HUES64 (cell line): Measurements from ENCODE around the gene TIGD3.

ENCODE experiments used
- H3K27ac ChIP-seq: 2 replicates; pipeline ENCODE4 v1.7.0; 2013; ENCODE audit warnings: low read depth, low read length, inconsistent platforms
- H3K27me3 ChIP-seq: 2 replicates; pipeline ENCODE4 v1.6.1; 2013; ENCODE audit warnings: mild to moderate bottlenecking, low read length; ENCODE audit not compliant: insufficient read depth
- H3K36me3 ChIP-seq: 2 replicates; pipeline ENCODE4 v1.6.1; 2013; ENCODE audit warnings: mild to moderate bottlenecking, low read length; ENCODE audit not compliant: insufficient read depth
- H3K4me1 ChIP-seq: 2 replicates; pipeline ENCODE4 v1.6.1; 2013; ENCODE audit warnings: mild to moderate bottlenecking, low read length, moderate library complexity; ENCODE audit not compliant: insufficient read depth
- H3K4me3 ChIP-seq: 2 replicates; pipeline ENCODE4 v1.5.1; 2013; ENCODE audit warnings: mild to moderate bottlenecking, low read length, moderate library complexity
- H3K9ac ChIP-seq: 2 replicates; pipeline ENCODE4 v1.6.1; 2013; ENCODE audit warnings: mild to moderate bottlenecking, low read depth, low read length
- H3K9me3 ChIP-seq: 2 replicates; pipeline ENCODE4 v1.6.1; 2013; ENCODE audit warnings: low read depth, low read length; ENCODE audit not compliant: insufficient read depth
- WGBS: fragments of 150-250, 120-280 bp; methylation state at CpG from one replicate; pipeline ENCODE4 v1.1.7; 2013; ENCODE audit warnings: missing lambda C conversion rate; 5-methylcytosine and 5-hydroxymethylcytosine counted together

Gene TIGD3

DNA sequence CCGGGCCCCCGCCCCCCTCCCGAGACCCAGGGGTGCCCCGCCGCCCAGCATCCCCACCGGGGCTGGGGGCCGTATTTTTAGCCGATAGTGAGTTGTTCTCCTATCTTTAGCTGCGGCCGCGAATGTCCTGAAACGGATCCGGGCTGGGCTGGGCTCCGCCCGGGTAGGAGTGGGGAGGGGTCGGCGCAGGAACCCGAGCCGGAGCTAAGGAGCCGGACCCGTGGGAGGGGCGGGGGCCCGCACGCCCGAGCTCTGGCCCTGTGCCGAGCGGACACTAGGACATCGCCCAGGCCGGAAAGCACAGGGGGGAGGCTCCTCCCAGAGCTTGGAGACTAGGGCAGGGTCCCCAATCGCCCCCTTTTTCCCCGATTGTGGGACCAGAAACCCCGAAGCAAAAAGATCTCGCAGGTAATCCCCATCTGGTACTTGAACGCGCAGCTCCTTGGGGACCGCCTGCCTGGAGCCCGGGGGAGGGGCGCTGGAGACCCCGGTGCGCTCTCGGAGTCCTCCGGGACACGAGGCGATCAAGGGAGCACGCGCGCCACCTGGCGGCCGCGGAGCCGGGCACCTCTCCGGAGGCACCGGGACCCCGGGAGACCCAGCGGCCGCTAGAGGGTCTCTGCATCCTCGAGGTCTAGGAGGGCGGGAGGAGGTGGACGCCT lies 39.2 kb upstream of the TIGD3 start:
- Histone ChIP-seq H3K9ac (peak overlapping the region; percentile 71), H3K9me3 (no peaks in the 10 kb centered on the region), H3K27ac (peak overlapping the region; percentile 51; the same call in 1 of the 2 replicates), H3K4me3 (peak overlapping the region; percentile 74), H3K4me1 (peaks cover 21% of the 10 kb centered on the region; the same call in 1 of the 2 replicates), H3K27me3 (peaks cover 15% of the 10 kb centered on the region), H3K36me3 (peaks cover under 1% of the 10 kb centered on the region; the same call in 1 of the 2 replicates)
- WGBS, result under 1% methylated on average over 59 of the region's 59 CpGs

DNA sequence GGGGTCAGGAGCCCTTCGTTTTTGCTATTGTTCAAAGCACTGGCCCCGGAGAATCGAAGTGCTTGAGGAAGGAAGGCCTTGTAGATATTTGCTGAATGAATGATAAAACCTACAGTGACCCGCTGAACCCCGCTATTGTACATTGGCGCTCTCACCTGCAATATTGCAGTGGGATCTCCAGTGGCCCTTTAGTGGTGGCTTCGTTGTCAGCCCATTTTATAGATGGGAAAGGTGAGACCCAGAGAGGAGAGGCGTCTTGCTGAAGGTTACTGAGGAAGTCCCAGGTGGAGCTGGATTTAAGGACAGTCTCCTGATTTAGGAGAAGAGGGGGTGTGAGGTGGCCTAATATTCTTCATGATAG lies 38.7 kb upstream of the TIGD3 start:
- Histone ChIP-seq H3K36me3 (peaks cover 5% of the 10 kb centered on the region), H3K27ac (no peak overlapping the region), H3K9ac (no peak overlapping the region), H3K9me3 (no peaks in the 10 kb centered on the region), H3K4me3 (peak overlapping the region; percentile 74), H3K27me3 (peaks cover 15% of the 10 kb centered on the region), H3K4me1 (peaks cover 19% of the 10 kb centered on the region; the same call in 1 of the 2 replicates)
- 45% methylated on average over 8 of the region's 8 CpGs for WGBS

DNA sequence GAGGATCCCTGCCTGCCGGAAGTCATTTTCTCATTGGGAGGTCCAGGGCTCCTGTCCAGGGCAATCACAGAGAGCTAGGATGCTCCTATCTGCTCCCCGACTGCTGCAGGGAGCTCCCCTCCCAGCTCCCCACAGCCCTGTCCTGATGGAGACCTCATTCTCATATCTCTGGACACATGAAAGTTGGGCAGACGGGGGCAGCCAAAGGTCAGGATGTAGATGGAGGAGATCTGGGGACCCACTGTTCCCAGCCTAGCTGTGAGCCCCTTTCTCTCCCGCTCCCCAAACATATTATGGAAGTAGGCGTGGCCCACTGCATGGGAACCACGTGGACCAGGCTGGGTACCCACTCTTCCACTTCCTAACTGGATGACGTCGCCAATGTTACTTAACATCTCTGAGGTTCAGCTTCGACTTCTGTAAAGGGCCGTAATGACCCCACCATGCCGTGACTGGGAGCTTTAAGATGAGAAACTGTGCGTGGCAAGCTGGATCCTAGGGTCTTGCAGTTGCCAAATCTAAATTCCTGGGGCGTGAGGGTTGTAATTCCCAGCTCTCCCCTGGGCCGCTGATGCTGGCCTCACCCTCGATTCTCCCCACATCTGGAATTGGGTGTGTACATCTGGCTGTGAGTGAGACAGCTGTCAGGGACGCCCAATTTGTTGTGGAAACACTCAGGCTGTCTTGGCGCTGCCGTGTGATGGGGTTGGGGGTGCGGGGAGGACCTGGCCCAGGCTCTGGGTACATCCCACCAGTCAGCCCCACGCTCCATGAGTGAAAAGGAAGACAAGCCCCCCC lies 38.1 kb upstream of the TIGD3 start:
- peak overlapping the region; percentile 74 for H3K4me3 ChIP-seq

DNA sequence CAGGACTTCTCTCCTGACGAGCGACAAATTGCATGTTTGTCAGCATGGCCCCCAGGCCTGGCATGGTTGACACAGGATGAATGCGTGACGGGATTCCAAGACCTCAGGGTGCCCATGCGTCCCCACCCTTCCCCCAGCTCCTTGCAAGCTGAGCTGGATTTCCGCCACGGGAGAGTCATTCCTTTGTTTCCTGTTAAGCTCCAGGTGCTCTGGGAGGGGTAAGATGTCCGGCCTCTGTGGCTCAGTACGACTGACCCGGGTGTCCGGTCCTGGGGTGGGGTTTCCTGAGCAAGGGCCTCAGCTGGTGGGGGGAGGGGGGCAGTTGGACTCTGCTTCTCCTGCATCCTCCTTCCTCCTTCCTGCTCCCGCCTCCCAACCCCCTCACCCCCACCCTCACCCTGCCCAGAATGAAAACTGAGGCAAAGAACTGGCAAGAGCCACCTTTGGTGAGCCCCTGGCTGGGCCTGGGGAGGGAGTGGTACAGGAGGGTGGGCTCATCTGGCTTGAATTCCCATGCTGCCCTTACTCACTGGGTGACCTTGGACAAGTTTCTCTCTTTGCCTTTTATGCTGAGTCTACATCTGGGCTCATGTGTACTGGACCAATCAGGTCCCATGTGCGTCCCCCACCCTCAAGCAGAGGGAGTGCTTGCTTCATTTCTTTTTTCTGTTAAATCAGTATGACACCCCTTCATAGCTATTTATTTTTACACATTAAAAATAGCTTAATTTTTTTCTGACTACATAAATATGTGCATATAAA lies 37.3 kb upstream of the TIGD3 start:
- H3K27ac ChIP-seq, result peak overlapping the region; percentile 42
- 24% methylated on average over 12 of the region's 13 CpGs for WGBS
- H3K4me3 ChIP-seq, result peak overlapping the region; percentile 31

More for the DNA sequence above, 38.1 kb upstream of the TIGD3 start:
- Histone ChIP-seq H3K9ac (0 out of 2 replicates have a peak overlapping the region, but pooled peaks have one; percentile 11), H3K9me3 (no peaks in the 10 kb centered on the region), H3K4me1 (peaks cover 19% of the 10 kb centered on the region; the same call in 1 of the 2 replicates), H3K36me3 (peaks cover 11% of the 10 kb centered on the region), H3K27me3 (peaks cover 15% of the 10 kb centered on the region), H3K27ac (peak overlapping the region; percentile 42; the same call in 1 of the 2 replicates)
- WGBS, result 70% methylated on average over 20 of the region's 20 CpGs

DNA sequence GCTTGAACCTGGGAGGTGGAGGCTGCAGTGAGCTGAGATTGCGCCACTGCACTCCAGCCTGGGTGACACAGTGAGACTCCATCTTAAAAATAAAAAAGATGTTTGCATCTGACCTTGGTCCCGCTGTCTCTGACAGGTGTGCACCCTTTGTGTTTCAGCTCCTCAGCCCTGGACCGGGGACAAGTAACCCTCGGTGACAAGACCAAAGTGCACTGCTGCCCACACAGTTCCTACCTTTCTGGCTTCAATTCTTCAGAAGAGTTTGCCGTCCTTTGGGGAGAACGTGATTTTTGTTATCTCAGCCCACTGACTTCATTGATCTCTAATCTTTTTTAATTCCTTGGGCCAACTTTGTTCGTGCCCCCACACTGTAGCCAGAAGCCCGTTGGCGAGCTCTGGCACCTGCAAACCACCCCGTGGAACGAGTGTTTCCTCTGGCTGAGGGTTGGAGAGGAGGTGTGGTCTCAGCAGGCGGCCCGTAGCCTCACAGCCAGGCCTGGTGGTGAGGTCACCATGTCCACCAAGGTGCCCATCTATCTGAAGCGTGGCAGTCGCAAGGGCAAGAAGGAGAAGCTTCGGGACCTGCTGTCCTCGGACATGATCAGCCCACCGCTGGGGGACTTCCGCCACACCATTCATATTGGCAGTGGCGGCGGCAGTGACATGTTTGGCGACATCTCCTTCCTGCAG lies 34.0 kb upstream of the TIGD3 start:
- 93% methylated on average over 22 of the region's 22 CpGs for WGBS
- H3K4me3 ChIP-seq, result no peak overlapping the region
- H3K27ac ChIP-seq, result no peak overlapping the region
- no peak overlapping the region for H3K9ac ChIP-seq
- H3K4me1 ChIP-seq, result peaks cover 19% of the 10 kb centered on the region; the same call in 1 of the 2 replicates
- H3K9me3 ChIP-seq, result no peaks in the 10 kb centered on the region
- H3K27me3 ChIP-seq, result no peaks in the 10 kb centered on the region
- peaks cover 24% of the 10 kb centered on the region for H3K36me3 ChIP-seq

More for the DNA sequence above, 37.3 kb upstream of the TIGD3 start:
- H3K27me3 ChIP-seq, result peaks cover 15% of the 10 kb centered on the region
- H3K9me3 ChIP-seq, result no peaks in the 10 kb centered on the region
- 0 out of 2 replicates have a peak overlapping the region, but pooled peaks have one; percentile 11 for H3K9ac ChIP-seq
- H3K4me1 ChIP-seq, result peaks cover 19% of the 10 kb centered on the region; the same call in 1 of the 2 replicates
- H3K36me3 ChIP-seq, result peaks cover 19% of the 10 kb centered on the region

DNA sequence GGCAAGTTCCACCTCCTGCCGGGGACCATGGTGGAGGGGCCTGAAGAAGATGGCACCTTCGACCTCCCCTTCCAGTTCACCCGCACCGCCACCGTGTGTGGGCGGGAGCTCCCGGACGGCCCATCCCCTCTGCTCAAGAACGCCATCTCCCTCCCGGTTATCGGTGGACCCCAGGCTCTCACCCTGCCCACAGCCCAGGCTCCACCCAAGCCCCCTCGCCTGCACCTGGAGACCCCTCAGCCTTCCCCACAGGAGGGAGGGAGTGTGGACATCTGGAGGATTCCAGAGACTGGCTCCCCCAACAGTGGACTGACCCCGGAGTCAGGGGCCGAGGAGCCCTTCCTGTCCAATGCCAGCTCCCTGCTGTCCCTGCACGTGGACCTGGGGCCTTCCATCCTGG lies 33.5 kb upstream of the TIGD3 start:
- Histone ChIP-seq H3K9ac (no peak overlapping the region), H3K27me3 (no peaks in the 10 kb centered on the region), H3K27ac (no peak overlapping the region), H3K9me3 (no peaks in the 10 kb centered on the region), H3K4me3 (no peak overlapping the region), H3K36me3 (peaks cover 24% of the 10 kb centered on the region), H3K4me1 (peaks cover 15% of the 10 kb centered on the region; the same call in 1 of the 2 replicates)
- 97% methylated on average over 15 of the region's 15 CpGs for WGBS

DNA sequence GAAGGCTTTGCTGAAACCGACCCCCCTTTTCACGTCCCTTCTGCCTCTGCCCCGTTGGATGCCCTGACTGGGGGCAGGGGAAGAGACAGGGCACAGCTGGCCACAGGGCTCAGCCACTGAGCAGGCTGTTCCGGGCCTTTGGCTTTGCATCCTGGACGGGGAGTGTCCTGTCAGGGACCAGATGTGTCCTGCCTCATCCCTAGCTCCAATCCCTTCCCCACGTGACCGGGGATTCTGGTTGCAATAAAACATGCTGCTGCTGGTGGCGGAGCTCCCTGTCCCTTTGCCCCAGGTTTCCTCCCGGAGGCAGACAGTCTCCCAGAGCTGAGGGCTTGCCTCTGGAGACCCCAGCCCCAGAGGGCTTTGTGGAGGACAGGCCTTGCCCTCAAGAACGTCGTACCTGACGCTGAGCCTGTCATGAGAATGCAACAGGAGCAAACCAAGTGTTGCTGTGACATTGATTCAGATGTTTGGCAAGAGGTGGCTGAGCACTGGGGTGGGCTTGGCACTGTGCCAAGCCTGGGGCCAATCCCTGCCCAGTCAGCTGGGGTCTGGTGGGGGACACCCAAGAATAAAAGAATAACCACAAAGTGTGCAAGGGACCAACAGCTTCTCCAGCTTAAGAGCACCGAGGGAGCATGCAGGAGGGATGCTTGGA lies 32.6 kb upstream of the TIGD3 start:
- peaks cover 6% of the 10 kb centered on the region; the same call in 1 of the 2 replicates for H3K4me1 ChIP-seq
- no peak overlapping the region for H3K4me3 ChIP-seq
- no peak overlapping the region for H3K27ac ChIP-seq
- no peaks in the 10 kb centered on the region for H3K27me3 ChIP-seq
- no peaks in the 10 kb centered on the region for H3K9me3 ChIP-seq
- H3K36me3 ChIP-seq, result peaks cover 24% of the 10 kb centered on the region
- 91% methylated on average over 13 of the region's 13 CpGs for WGBS
- no peak overlapping the region for H3K9ac ChIP-seq

DNA sequence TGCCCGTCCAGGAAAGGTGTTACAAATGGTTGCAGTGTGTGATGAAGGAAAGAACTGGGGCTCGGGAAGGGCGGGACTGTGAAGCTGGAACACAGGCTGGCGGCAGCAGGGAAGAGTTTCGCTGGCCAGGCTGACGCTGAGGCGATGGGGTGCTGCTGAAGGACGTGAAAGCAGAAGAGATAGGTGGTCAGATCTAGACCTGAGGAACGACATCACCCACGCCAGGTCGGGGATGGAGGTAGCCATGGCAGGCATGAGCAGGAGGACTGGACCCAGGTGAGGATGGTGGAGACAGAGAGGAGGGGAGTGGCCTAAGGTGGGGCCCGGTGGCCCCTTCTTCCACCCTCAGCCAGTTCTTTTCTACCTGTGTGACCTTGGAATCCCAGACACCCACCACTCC lies 30.7 kb upstream of the TIGD3 start:
- H3K27ac ChIP-seq, result no peak overlapping the region
- no peaks in the 10 kb centered on the region for H3K4me1 ChIP-seq
- no peak overlapping the region for H3K4me3 ChIP-seq
- peaks cover 24% of the 10 kb centered on the region for H3K36me3 ChIP-seq
- H3K9me3 ChIP-seq, result no peaks in the 10 kb centered on the region
- 87% methylated on average over 11 of the region's 12 CpGs for WGBS
- H3K27me3 ChIP-seq, result no peaks in the 10 kb centered on the region
- no peak overlapping the region for H3K9ac ChIP-seq

DNA sequence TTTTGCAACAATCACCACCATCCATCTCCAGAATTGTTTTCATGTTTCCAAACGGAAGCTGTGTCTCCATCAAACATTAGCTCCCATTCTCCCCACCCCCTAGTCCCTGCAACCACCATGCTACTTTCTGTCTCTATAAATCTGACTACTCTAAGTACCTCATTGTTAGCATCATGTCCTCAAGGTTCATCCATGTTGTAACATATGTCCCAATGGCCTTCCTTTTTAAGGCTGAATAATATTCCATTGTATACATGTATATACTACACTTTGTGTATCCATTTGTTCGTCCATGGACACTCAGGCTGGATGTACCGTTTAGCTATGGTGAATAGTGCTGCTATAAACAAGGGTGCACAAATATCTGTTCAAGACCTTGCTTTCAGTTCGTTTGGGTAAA lies 29.1 kb upstream of the TIGD3 start:
- 91% methylated on average over 4 of the region's 4 CpGs for WGBS
- H3K36me3 ChIP-seq, result peaks cover 23% of the 10 kb centered on the region
- no peaks in the 10 kb centered on the region for H3K4me1 ChIP-seq
- H3K9me3 ChIP-seq, result no peaks in the 10 kb centered on the region
- H3K27ac ChIP-seq, result no peak overlapping the region
- H3K9ac ChIP-seq, result no peak overlapping the region
- no peak overlapping the region for H3K4me3 ChIP-seq
- H3K27me3 ChIP-seq, result no peaks in the 10 kb centered on the region

DNA sequence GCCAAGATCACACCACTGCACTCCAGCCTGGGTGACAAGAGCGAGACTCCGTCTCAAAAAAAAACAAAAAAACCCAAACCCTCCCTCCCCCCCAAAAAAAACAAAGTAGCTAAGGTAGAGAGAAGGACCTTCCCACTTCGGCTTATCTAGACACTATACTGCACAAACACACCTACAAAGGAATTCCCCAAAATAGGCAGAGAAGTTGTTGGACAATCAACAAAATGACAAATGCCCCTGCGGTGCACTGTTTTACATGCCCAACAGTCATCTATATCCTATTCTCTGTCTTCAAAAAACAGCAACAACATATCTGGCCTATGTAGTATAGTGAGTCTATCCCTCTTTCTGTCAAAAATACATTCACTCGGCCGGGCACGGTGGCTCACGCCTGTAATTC lies 27.5 kb upstream of the TIGD3 start:
- Histone ChIP-seq H3K27ac (no peak overlapping the region), H3K9ac (no peak overlapping the region), H3K4me1 (no peaks in the 10 kb centered on the region), H3K36me3 (peaks cover 7% of the 10 kb centered on the region), H3K27me3 (no peaks in the 10 kb centered on the region), H3K9me3 (no peaks in the 10 kb centered on the region), H3K4me3 (no peak overlapping the region)
- 94% methylated on average over 8 of the region's 8 CpGs for WGBS
